Transverse colon (tissue), 4 donors: ENCODE measurements around the gene PPP1R37. TPM values are rescaled to one million over a fixed set of nuclear protein-coding genes. Genes with fewer than 3 reads are reported as not detected.
A peak's percentile ranks its signal among the peaks of the same experiment; 100 is the strongest.

ENCODE experiments used
- DNase-seq: peaks from one replicate; pipeline ENCODE4 v3.0.0-alpha.2; 2019
- H3K27ac ChIP-seq, 4 donors: fragments of 200-600 bp; sonication (generic); 2 replicates each; pipeline ENCODE4 v1.5.1; 2016 to 2018; ENCODE audit warnings: inconsistent platforms in 4 of 4
- H3K27me3 ChIP-seq: fragments of 200-600 bp; sonication (generic); 2 replicates; pipeline ENCODE4 v1.5.1; 2017; ENCODE audit warnings: inconsistent platforms
- H3K36me3 ChIP-seq, 4 donors: fragments of 200-600 bp; sonication (generic); 2 replicates each; pipeline ENCODE4 v1.5.1; 2017 to 2019; ENCODE audit warnings: inconsistent platforms in 4 of 4
- H3K4me1 ChIP-seq, 4 donors: fragments of 200-600 bp; sonication (generic); 2 replicates each; pipeline ENCODE4 v1.5.1; 2017 to 2020; ENCODE audit warnings: inconsistent platforms in 4 of 4
- H3K4me3 ChIP-seq, 4 donors: fragments of 200-600 bp; sonication (generic); 1 replicate in 1 of 4; 2 replicates in 3 of 4; pipeline versions ENCODE4 v1.5.1 to v1.6.1; 2017 to 2019; ENCODE audit warnings: inconsistent platforms in 4 of 4
- H3K9me3 ChIP-seq, 2 donors: fragments of 200-600 bp; sonication (generic); 2 replicates each; pipeline ENCODE4 v1.5.1; 2017 to 2019; ENCODE audit warnings: inconsistent platforms in 2 of 2
- CTCF ChIP-seq, 5 experiments: fragments of 200-600 bp in 3 of 5; fragments of 450-650 bp in 2 of 5; sonication (generic) in 3 of 5; IDR thresholded peaks; 1 replicate in 2 of 5; 2 replicates in 3 of 5; pipeline ENCODE4 v1.5.1; 2016 to 2017; ENCODE audit warnings: antibody characterized with exemption in 5 of 5, inconsistent platforms in 3 of 5, mild to moderate bottlenecking in 2 of 5, moderate library complexity in 1 of 5
- EP300 ChIP-seq: sonication (generic); formaldehyde crosslinking; IDR thresholded peaks from one replicate; pipeline ENCODE4 v1.6.1; 2017; ENCODE audit warnings: antibody characterized with exemption, low read depth
- POLR2A ChIP-seq: fragments of 450-650 bp; IDR thresholded peaks from one replicate; pipeline ENCODE4 v1.6.1; 2016; ENCODE audit warnings: antibody characterized with exemption, mild to moderate bottlenecking, moderate library complexity
- POLR2AphosphoS5 ChIP-seq, 3 donors: sonication (generic); formaldehyde crosslinking; IDR thresholded peaks; one replicate each; pipeline ENCODE4 v1.6.1; 2016; ENCODE audit warnings: antibody characterized with exemption in 3 of 3
- WGBS, 2 donors: methylation state at CpG; one replicate each; pipeline ENCODE4 v1.1.5; 2018; ENCODE audit warnings: low coverage in 1 of 2; 5-methylcytosine and 5-hydroxymethylcytosine counted together
- in situ Hi-C, 4 donors: fragments of 200-750 bp; cut with MboI; loops; one replicate each; pipeline versions ENCODE4 v1.15.0 to v1.15.1; 2017; ENCODE audit warnings: low sequenced_read_pairs in 3 of 4, low pct_ligation_motif_present in 1 of 4, low pct_unique_long_range_greater_than_20kb in 1 of 4
- intact Hi-C: fragments of 100-400 bp; cut with DNase I; formaldehyde crosslinking; loops from one replicate; pipeline ENCODE4 v1.15.1; 2023; ENCODE audit warnings: low total_unique reads
- total RNA-seq, 4 donors: library from RNA; depleted of rRNA; stranded (reverse); fragments of >200 nt; gene quantifications; one replicate each; pipeline ENCODE4 v1.1.0, GENCODE V29; 2016

PPP1R37 gene
- total RNA-seq, 4 donors from 2014 or later: 31.1 to 92.5 (median 45.2) TPM

- H3K36me3 ChIP-seq: no peaks in the 10 kb centered on the region
These were observed 69.0 kb downstream of the PPP1R37 start for GRCh38 chr19:45161738-45162607.

GRCh38 chr19:45162608-45163143, 69.7 kb downstream of the PPP1R37 start:
- intact Hi-C loops: no loop called here
- TF ChIP-seq CTCF (IDR thresholded peaks at IDR 0.05): no peak
- no peak for TF ChIP-seq EP300
- no peak for TF ChIP-seq POLR2A
- TF ChIP-seq POLR2AphosphoS5 (IDR thresholded peaks at IDR 0.05): no peak
- Histone ChIP-seq H3K9me3 (no peaks in the 10 kb centered on the region), H3K27me3 (peaks cover 41% of the 10 kb centered on the region), H3K4me1 (peaks cover 3 to 14% (median 10%) of the 10 kb centered on the region in 4 donors), H3K4me3 (no peak overlapping the region), H3K36me3 (no peaks in the 10 kb centered on the region), H3K27ac (no peak overlapping the region)
- DNase-seq: no peak
- WGBS, 2 donors: 81% methylated on average over 18 of the region's 18 CpGs; no CpG with 5 or more reads in 1 of the 2 donors
- in situ Hi-C loops: no loop called here

More at GRCh38 chr19:45161738-45162607, 69.0 kb downstream of the PPP1R37 start:
- peaks cover 41% of the 10 kb centered on the region for H3K27me3 ChIP-seq
- DNase-seq: no peak
- intact Hi-C loops (no loop called here), in situ Hi-C loops (no loop called here)
- 56% methylated on average over 31 of the region's 32 CpGs; no CpG with 5 or more reads in 1 of the 2 donors for WGBS, 2 donors
- H3K4me3 ChIP-seq: no peak overlapping the region
- peaks cover 3 to 14% (median 10%) of the 10 kb centered on the region in 4 donors for H3K4me1 ChIP-seq
- no peak for TF ChIP-seq EP300
- TF ChIP-seq POLR2AphosphoS5 (IDR thresholded peaks at IDR 0.05): no peak
- TF ChIP-seq POLR2A: no peak
- TF ChIP-seq CTCF (IDR thresholded peaks at IDR 0.05): peak in 3 of 5 experiments; percentile 14 to 22 (median 17)
- no peak overlapping the region for H3K27ac ChIP-seq
- H3K9me3 ChIP-seq: no peaks in the 10 kb centered on the region

GRCh38 chr19:45163156-45163555, 70.2 kb downstream of the PPP1R37 start:
- H3K36me3 ChIP-seq: no peaks in the 10 kb centered on the region
- no peak for TF ChIP-seq CTCF (IDR thresholded peaks at IDR 0.05)
- TF ChIP-seq POLR2AphosphoS5 (IDR thresholded peaks at IDR 0.05): no peak
- TF ChIP-seq POLR2A: no peak
- no peak for TF ChIP-seq EP300
- intact Hi-C loops (no loop called here), in situ Hi-C loops (no loop called here)
- no peak overlapping the region for H3K4me3 ChIP-seq
- peaks cover 3 to 14% (median 10%) of the 10 kb centered on the region in 4 donors for H3K4me1 ChIP-seq
- no peak for DNase-seq
- WGBS, 2 donors: 87% methylated on average over 16 of the region's 17 CpGs; no CpG with 5 or more reads in 1 of the 2 donors
- peaks cover 36% of the 10 kb centered on the region for H3K27me3 ChIP-seq
- no peaks in the 10 kb centered on the region for H3K9me3 ChIP-seq
- no peak overlapping the region for H3K27ac ChIP-seq

- 87% methylated on average over 10 of the region's 15 CpGs; no CpG with 5 or more reads in 1 of the 2 donors for WGBS, 2 donors
- Histone ChIP-seq H3K36me3 (no peaks in the 10 kb centered on the region), H3K4me3 (no peak overlapping the region), H3K4me1 (peaks cover 3 to 14% (median 10%) of the 10 kb centered on the region in 4 donors), H3K9me3 (no peaks in the 10 kb centered on the region), H3K27me3 (peaks cover 28% of the 10 kb centered on the region), H3K27ac (no peak overlapping the region)
- TF ChIP-seq EP300 (no peak), POLR2A (no peak), POLR2AphosphoS5 (IDR thresholded peaks at IDR 0.05) (no peak), CTCF (IDR thresholded peaks at IDR 0.05) (no peak)
- intact Hi-C loops (no loop called here), in situ Hi-C loops (no loop called here)
- no peak for DNase-seq
These were observed 70.9 kb downstream of the PPP1R37 start for GRCh38 chr19:45163751-45164460.
